Astrocyte of the cerebellum (primary cell): ENCODE measurements around the gene DLG2.

Experiments
- DNase-seq: peaks from one replicate; pipeline ENCODE4 v3.0.0-alpha.2; 2011; ENCODE audit warnings: low read depth
- H3K4me3 ChIP-seq: 2 replicates; pipeline ENCODE4 v1.5.1; 2011; ENCODE audit warnings: mild to moderate bottlenecking, low read depth, low read length, moderate library complexity
- CTCF ChIP-seq: IDR thresholded peaks from 2 replicates; pipeline ENCODE4 v1.5.1; 2012; ENCODE audit warnings: low read length, low read depth, moderate library complexity, mild to moderate bottlenecking; ENCODE audit errors: missing control alignments
- in situ Hi-C: cut with HindIII; loops from 2 replicates; pipeline ENCODE4 v1.10.0; 2017; ENCODE audit warnings: low sequenced_read_pairs

DLG2 gene

GRCh38 chr11:84234462-84235202 is 1392.5 kb downstream of the DLG2 start:
- DNase-seq: no peak
- in situ Hi-C loops: no loop called here
- no peak overlapping the region for H3K4me3 ChIP-seq
- no peak for TF ChIP-seq CTCF

GRCh38 chr11:84234011-84234410 is 1393.1 kb downstream of the DLG2 start:
- TF ChIP-seq CTCF: no peak
- DNase-seq: no peak
- in situ Hi-C loops: no loop called here
- no peak overlapping the region for H3K4me3 ChIP-seq

GRCh38 chr11:84232511-84232910 is 1394.6 kb downstream of the DLG2 start:
- TF ChIP-seq CTCF: no peak
- in situ Hi-C loops: no loop called here
- no peak for DNase-seq
- no peak overlapping the region for H3K4me3 ChIP-seq

- in situ Hi-C loops: no loop called here
- no peak for DNase-seq
- TF ChIP-seq CTCF: no peak
- no peak overlapping the region for H3K4me3 ChIP-seq
These were observed 1396.7 kb downstream of the DLG2 start for GRCh38 chr11:84230402-84230801.

GRCh38 chr11:84227970-84228665 is 1399.0 kb downstream of the DLG2 start:
- no peak for TF ChIP-seq CTCF
- in situ Hi-C loops: no loop called here
- H3K4me3 ChIP-seq: no peak overlapping the region
- DNase-seq: no peak

- TF ChIP-seq CTCF: no peak
- no peak overlapping the region for H3K4me3 ChIP-seq
- in situ Hi-C loops: no loop called here
- no peak for DNase-seq
These were observed 1403.1 kb downstream of the DLG2 start for GRCh38 chr11:84224042-84224441.
